Gastrocnemius medialis (tissue), 4 donors: ENCODE data around the gene ARFGAP1.

Experiments
- POLR2A ChIP-seq, 2 donors: fragments of 450-650 bp; IDR thresholded peaks; one replicate each; pipeline ENCODE4 v1.6.1; 2017; ENCODE audit warnings: antibody characterized with exemption in 2 of 2, mild to moderate bottlenecking in 2 of 2, moderate library complexity in 2 of 2
- TF ChIP-seq, protein P1 (sequence below), 5 experiments: fragments of 450-650 bp in 3 of 5; fragments of 200-600 bp in 2 of 5; sonication (generic) in 2 of 5; IDR thresholded peaks in 4 of 5; conservative IDR thresholded peaks in 1 of 5; 1 replicate in 4 of 5; 2 replicates in 1 of 5; pipeline ENCODE4 v1.5.1; 2016 to 2019; ENCODE audit warnings: antibody characterized with exemption in 5 of 5, mild to moderate bottlenecking in 3 of 5, moderate library complexity in 3 of 5

DNA sequence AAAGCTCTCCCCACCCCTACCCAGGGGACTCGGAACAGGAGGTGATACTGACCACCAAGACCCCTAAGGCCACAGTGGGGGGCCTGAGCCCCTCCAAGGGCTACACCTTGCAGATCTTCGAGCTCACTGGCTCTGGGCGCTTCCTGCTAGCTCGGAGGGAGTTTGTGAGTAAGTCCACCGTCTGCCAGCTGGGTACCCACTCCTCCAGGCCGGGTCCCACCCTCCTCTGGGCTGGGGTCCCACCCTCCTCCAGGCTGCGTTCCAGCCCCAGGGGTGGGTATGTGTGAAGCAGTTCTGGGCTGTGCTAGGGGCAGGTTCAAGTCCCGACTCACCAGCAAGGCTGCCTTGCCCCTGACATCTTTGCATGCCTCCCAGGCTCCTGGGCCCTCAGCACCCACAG lies 32.8 kb downstream of the ARFGAP1 start:
- TF ChIP-seq, protein P1, sequence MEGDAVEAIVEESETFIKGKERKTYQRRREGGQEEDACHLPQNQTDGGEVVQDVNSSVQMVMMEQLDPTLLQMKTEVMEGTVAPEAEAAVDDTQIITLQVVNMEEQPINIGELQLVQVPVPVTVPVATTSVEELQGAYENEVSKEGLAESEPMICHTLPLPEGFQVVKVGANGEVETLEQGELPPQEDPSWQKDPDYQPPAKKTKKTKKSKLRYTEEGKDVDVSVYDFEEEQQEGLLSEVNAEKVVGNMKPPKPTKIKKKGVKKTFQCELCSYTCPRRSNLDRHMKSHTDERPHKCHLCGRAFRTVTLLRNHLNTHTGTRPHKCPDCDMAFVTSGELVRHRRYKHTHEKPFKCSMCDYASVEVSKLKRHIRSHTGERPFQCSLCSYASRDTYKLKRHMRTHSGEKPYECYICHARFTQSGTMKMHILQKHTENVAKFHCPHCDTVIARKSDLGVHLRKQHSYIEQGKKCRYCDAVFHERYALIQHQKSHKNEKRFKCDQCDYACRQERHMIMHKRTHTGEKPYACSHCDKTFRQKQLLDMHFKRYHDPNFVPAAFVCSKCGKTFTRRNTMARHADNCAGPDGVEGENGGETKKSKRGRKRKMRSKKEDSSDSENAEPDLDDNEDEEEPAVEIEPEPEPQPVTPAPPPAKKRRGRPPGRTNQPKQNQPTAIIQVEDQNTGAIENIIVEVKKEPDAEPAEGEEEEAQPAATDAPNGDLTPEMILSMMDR (IDR thresholded peaks at IDR 0.05 in 4 of 5, conservative IDR thresholded peaks at IDR 0.05 in 1 of 5) = no peak
- no peak for TF ChIP-seq POLR2A (IDR thresholded peaks at IDR 0.05)
